Calu3 (cell line): ENCODE data around the gene STK38. TPM values are rescaled to one million over a fixed set of nuclear protein-coding genes. Genes with fewer than 3 reads are reported as not detected.

ENCODE experiments used
- BruUV-seq: library from RNA; stranded (reverse); fragments of 400-500 nt; replicated peaks from 2 replicates; lab custom pipeline; 2021; lab: Mats Ljungman, UMichigan
- CTCF ChIA-PET: fragments of 300-600 bp; sonication (Branson Sonifier 250); formaldehyde crosslinking; loops from one replicate; lab custom pipeline; 2022; ENCODE audit warnings: antibody characterized with exemption; lab: Charles Lee
- DNase-seq: peaks from one replicate; pipeline ENCODE4 v3.0.0; 2022
- H3K27ac Mint-ChIP-seq: one replicate; pipeline ENCODE4 v1.8.0; 2022; ENCODE audit warnings: mixed read lengths; ENCODE audit not compliant: unreplicated experiment
- H3K27me3 Mint-ChIP-seq: one replicate; pipeline ENCODE4 v1.8.0; 2022; ENCODE audit warnings: mixed read lengths; ENCODE audit not compliant: unreplicated experiment
- H3K36me3 Mint-ChIP-seq: one replicate; pipeline ENCODE4 v1.8.0; 2022; ENCODE audit warnings: mild to moderate bottlenecking, moderate library complexity, mixed read lengths; ENCODE audit not compliant: insufficient read depth, unreplicated experiment
- H3K4me1 Mint-ChIP-seq: one replicate; pipeline ENCODE4 v1.8.0; 2022; ENCODE audit warnings: mild to moderate bottlenecking, low read depth, mixed read lengths; ENCODE audit not compliant: unreplicated experiment
- H3K4me3 Mint-ChIP-seq: one replicate; pipeline ENCODE4 v1.8.0; 2022; ENCODE audit warnings: mild to moderate bottlenecking, low read depth, moderate library complexity, mixed read lengths; ENCODE audit not compliant: unreplicated experiment
- H3K9me3 Mint-ChIP-seq: one replicate; pipeline ENCODE4 v1.8.0; 2022; ENCODE audit warnings: low read depth, mixed read lengths; ENCODE audit not compliant: unreplicated experiment
- intact Hi-C: fragments of 100-400 bp; cut with micrococcal nuclease; formaldehyde crosslinking; loops from one replicate; pipeline ENCODE4 v1.10.0; 2022; ENCODE audit not compliant: unreplicated experiment
- total RNA-seq: library from RNA; stranded (reverse); gene quantifications from 2 replicates; pipeline ENCODE4 v1.2.3, GENCODE V29; 2022
- TF ChIP-seq, protein P1 (sequence below): fragments of 200-600 bp; IDR thresholded peaks from one replicate; pipeline ENCODE4 v1.8.0; 2022; ENCODE audit warnings: antibody characterized with exemption; ENCODE audit not compliant: unreplicated experiment

The STK38 gene
- total RNA-seq, 1 experiment from 2014 or later, result 70.3 TPM

DNA sequence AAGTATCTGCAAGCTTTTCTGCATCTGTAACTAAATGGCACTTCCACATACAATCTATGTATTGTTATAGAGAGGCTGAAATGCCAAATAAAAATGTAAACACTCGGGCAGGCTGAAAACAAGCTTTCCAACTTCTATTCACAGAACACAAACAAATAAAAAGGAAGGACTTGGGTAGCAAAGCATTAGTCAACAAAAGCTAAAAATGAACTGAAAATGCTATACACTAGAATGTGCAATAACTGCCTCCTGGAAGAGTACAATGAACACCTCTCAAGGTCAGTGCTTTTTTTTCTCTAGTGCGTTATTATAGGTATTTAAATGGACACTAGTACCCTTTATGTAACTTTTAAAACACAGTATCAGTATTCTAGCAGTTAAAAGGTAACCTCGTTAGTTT is 31.4 kb downstream of the STK38 start:
- TF ChIP-seq, protein P1, sequence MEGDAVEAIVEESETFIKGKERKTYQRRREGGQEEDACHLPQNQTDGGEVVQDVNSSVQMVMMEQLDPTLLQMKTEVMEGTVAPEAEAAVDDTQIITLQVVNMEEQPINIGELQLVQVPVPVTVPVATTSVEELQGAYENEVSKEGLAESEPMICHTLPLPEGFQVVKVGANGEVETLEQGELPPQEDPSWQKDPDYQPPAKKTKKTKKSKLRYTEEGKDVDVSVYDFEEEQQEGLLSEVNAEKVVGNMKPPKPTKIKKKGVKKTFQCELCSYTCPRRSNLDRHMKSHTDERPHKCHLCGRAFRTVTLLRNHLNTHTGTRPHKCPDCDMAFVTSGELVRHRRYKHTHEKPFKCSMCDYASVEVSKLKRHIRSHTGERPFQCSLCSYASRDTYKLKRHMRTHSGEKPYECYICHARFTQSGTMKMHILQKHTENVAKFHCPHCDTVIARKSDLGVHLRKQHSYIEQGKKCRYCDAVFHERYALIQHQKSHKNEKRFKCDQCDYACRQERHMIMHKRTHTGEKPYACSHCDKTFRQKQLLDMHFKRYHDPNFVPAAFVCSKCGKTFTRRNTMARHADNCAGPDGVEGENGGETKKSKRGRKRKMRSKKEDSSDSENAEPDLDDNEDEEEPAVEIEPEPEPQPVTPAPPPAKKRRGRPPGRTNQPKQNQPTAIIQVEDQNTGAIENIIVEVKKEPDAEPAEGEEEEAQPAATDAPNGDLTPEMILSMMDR, result no peak
- Mint-ChIP-seq H3K36me3 (peaks cover 55% of the 10 kb centered on the region), H3K4me3 (no peak overlapping the region), H3K4me1 (peaks cover 27% of the 10 kb centered on the region), H3K27me3 (no peaks in the 10 kb centered on the region), H3K9me3 (no peaks in the 10 kb centered on the region), H3K27ac (no peak overlapping the region)
- BruUV-seq, result no TSS peak
- intact Hi-C loops, result loop anchor here (2.0 kb wide), 1 partner anchor 15 kb away; no protein-coding TSS in a partner anchor
- CTCF ChIA-PET, result interaction anchor here (0.6 kb wide), 1 partner anchor 99 kb away, joined by 5 read pairs; no protein-coding TSS in a partner anchor
- no peak for DNase-seq

DNA sequence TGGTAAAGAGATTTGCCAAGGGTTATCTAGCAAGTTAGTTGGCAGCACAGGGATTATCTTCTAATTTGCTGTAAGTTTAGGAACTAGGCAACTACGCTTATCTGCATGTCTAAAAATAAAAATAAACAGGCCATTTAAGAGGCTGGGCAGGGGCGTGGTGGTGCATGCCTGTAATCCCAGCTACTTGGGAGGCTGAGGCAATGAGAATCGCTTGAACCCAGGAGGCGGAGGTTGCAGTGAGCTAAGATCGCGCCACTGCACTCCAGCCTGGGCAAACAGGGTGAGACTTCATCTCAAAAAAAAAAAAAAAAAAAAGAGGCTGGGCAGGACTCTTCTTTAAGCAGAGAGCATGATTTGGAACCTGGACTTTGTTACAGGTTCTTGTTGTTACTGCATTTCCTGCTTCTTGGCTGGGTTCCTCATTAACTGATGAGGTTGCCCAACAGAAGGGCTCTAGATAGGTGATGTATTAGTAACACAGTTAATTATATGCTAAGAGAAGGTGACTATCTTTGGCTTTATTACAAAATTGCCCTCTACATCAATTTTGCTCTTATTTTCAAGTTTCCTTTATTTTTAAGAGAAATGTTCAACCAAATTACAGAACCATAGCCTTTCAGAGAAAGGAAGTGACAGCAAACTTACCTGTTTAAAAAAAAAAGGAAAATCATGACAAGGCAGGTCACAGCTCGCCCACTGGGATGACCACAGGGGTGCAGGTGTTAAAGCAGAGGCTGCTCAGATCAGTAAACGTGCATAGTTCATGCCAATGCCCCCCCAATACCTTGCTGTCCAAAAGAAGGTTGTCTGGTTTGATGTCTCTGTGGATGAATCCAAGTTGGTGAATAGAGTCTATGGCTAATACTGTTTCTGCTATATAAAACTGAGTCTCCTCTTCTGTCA is 32.5 kb downstream of the STK38 start:
- Mint-ChIP-seq H3K36me3 (peaks cover 59% of the 10 kb centered on the region), H3K27me3 (no peaks in the 10 kb centered on the region), H3K27ac (peak overlapping the region; percentile 52), H3K4me3 (peak overlapping the region; percentile 48), H3K4me1 (peaks cover 27% of the 10 kb centered on the region), H3K9me3 (no peaks in the 10 kb centered on the region)
- intact Hi-C loops, result loop anchor here (2.0 kb wide), 1 partner anchor 14 kb away; no protein-coding TSS in a partner anchor
- TF ChIP-seq, protein P1, result no peak
- CTCF ChIA-PET, result interaction anchor here (0.6 to 2.0 kb wide), 4 partner anchors 65 to 128 kb away, joined by 3 to 7 read pairs (median 5); no protein-coding TSS in a partner anchor
- DNase-seq, result peak; percentile 51
- no TSS peak for BruUV-seq

DNA sequence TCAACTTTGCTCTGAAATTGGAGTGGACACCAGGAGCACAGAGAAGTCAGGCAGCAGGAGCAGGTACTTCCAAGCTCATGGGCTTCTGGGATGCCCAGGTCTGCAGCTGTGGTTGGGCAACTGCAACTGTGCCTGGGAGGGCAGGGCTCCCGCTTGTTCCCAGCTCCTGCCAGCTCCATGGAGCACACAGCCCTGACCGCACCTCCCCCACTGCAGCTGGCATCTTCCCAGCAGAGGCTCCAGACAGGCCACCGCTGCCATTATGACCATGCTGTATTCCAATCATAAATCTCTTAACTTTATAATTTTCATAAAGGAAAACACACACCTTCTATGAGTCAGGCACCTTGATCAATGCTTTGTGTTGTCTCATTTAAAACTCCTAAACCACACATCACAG is 36.9 kb downstream of the STK38 start:
- Mint-ChIP-seq H3K9me3 (no peaks in the 10 kb centered on the region), H3K36me3 (peaks cover 69% of the 10 kb centered on the region), H3K27me3 (no peaks in the 10 kb centered on the region), H3K4me1 (peaks cover 30% of the 10 kb centered on the region), H3K27ac (no peak overlapping the region), H3K4me3 (no peak overlapping the region)
- BruUV-seq, result no TSS peak
- intact Hi-C loops, result no loop called here
- no peak for DNase-seq
- CTCF ChIA-PET, result no interaction called here
- TF ChIP-seq, protein P1, result no peak

DNA sequence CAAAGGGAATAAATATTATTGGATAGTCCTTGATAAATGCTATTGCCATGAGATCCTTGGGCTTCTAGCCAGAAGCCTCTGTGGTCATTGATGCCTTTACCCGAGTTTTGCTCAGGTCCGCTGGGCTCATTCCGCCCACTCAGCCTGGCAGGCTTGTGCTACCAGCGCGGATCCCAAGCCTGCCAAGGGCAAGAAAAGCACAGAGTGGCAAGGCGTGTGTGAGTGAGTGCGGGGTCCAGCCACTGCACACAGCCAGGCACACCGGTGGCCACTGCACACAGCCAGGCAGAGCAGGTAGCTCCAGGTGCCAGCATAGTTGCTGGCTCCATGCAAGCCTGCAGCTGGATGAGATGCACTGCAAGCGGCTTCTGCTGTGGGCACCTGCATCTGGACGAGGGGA is 38.7 kb downstream of the STK38 start:
- Mint-ChIP-seq H3K9me3 (no peaks in the 10 kb centered on the region), H3K36me3 (peaks cover 67% of the 10 kb centered on the region), H3K4me1 (peaks cover 25% of the 10 kb centered on the region), H3K4me3 (no peak overlapping the region), H3K27ac (no peak overlapping the region), H3K27me3 (no peaks in the 10 kb centered on the region)
- TF ChIP-seq, protein P1, result no peak
- CTCF ChIA-PET, result interaction anchor here (0.6 kb wide), 1 partner anchor 41 kb away, joined by 4 read pairs; no protein-coding TSS in a partner anchor
- no peak for DNase-seq
- intact Hi-C loops, result no loop called here
- no TSS peak for BruUV-seq
